ENCODE data around the gene DTX1. TPM values are rescaled to one million over a fixed set of nuclear protein-coding genes. Genes with fewer than 3 reads are reported as not detected.

Gene DTX1
- total and polyA plus RNA-seq, 2 of the 8 experiments (the other 6 are each of a cell fraction or from before 2014, with no cell fraction given): 4.7 to 6.9 TPM

DNA sequence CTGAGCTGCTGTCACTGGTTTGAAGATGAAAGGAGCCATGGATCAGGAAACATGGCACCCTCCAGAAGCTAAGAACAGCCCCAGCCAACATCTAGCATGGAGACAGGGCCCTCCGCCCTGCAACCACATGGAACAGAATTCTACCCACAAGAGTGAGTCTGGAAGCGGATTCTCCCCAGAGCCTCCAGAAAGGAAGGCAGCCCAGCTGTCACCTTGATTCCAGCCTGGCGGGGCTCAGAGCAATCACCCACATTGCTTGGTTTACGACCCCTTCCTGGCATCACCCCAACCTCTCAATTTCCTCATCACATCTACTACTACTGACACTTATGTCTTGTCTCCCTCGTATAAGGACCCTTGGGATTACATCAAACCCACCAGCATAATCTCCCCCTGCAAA lies 39.7 kb upstream of the DTX1 start (continued):
- TF ChIP-seq POU5F1 (IDR thresholded peaks at IDR 0.05; ENCODE audit: low read depth, low read length) (no peak), EP300 (IDR thresholded peaks at IDR 0.05; ENCODE audit: borderline replicate concordance in 1 of 2, low read depth in 2 of 2, low read length in 2 of 2) (no peak), SIX5 (IDR thresholded peaks at IDR 0.05; ENCODE audit: low read depth, low read length) (no peak)
- TF ChIP-seq, protein P1, sequence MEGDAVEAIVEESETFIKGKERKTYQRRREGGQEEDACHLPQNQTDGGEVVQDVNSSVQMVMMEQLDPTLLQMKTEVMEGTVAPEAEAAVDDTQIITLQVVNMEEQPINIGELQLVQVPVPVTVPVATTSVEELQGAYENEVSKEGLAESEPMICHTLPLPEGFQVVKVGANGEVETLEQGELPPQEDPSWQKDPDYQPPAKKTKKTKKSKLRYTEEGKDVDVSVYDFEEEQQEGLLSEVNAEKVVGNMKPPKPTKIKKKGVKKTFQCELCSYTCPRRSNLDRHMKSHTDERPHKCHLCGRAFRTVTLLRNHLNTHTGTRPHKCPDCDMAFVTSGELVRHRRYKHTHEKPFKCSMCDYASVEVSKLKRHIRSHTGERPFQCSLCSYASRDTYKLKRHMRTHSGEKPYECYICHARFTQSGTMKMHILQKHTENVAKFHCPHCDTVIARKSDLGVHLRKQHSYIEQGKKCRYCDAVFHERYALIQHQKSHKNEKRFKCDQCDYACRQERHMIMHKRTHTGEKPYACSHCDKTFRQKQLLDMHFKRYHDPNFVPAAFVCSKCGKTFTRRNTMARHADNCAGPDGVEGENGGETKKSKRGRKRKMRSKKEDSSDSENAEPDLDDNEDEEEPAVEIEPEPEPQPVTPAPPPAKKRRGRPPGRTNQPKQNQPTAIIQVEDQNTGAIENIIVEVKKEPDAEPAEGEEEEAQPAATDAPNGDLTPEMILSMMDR (IDR thresholded peaks at IDR 0.05; ENCODE audit: control extremely low read depth in 1 of 3, insufficient read depth in 1 of 3, low read depth in 1 of 3, low read length in 3 of 3): no peak
